ENCODE data around the gene APOC1.

Gene APOC1

GRCh38 chr19:44968670-44969069 is 54.3 kb downstream of the APOC1 start:
- no peak overlapping the region for H3K27ac ChIP-seq (ENCODE audit: low read length)
- H3K9ac ChIP-seq (ENCODE audit: low read length): no peak overlapping the region
- H3K27me3 ChIP-seq (ENCODE audit: control insufficient read depth, insufficient read depth, low read length): no peaks in the 10 kb centered on the region
- H3K4me3 ChIP-seq (ENCODE audit: low read length): no peak overlapping the region
- no peaks in the 10 kb centered on the region for H3K4me1 ChIP-seq (ENCODE audit: control insufficient read depth, low read depth, low read length)
- H3K36me3 ChIP-seq (ENCODE audit: control insufficient read depth, low read depth, low read length): peaks cover 20% of the 10 kb centered on the region
- no peaks in the 10 kb centered on the region for H3K9me3 ChIP-seq (ENCODE audit: control insufficient read depth, low read depth, low read length)
